SH-SY5Y (cell line): Measurements from ENCODE around the gene TRPV5.

Experiments used
- GATA2 ChIP-seq: IDR thresholded peaks from 2 replicates; pipeline ENCODE4 v1.6.1; 2011; ENCODE audit warnings: mild to moderate bottlenecking, low read depth, low read length
- GATA3 ChIP-seq: IDR thresholded peaks from 2 replicates; pipeline ENCODE4 v1.6.1; 2011; ENCODE audit warnings: low read depth, mild to moderate bottlenecking, low read length, moderate library complexity

Gene TRPV5

DNA sequence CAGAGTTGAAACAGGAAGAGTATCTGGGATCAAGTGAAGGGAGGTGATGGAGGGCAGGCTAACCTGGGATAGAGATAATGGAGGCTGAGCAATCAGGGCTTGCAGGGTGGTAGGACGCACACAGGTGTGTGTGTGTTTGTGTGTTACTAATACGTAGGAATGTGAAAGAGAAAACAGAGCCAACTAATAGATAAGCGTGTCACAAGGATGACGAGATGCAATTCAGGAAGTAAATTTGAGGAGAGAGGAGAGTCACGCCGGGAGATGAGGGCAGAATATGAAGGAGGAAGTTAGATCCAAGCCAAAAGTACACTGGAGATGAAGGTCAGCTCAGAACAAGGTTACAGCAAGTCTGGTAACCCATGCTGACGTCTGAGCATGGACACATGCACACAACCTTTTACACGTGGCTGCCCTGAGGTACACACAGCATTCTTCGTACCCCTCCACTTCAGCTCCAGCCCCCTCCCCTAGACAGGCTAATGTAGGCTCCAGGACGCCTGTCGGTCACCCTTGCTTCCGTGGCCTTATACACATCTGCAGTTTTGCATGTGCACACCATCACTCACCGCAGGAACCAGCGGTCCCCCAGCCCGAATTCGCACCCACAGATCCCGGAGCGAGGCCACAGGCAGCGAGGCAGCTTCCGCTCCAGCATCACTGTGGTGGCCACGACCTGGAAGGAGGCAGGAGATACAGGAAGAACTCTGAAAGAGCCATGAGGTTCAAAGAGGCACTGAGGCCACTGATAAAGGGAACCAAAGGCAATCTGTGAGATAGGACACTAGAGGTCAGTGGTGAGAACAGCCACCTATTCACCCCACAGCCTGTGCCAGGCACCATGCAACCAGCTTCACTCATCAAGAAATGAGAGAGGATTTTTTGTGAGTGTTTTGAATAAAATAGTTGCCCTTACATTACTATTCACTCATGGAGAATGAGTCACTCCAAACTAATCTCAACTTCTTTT is 24.3 kb downstream of the TRPV5 start:
- TF ChIP-seq GATA2 (no peak), GATA3 (no peak)

DNA sequence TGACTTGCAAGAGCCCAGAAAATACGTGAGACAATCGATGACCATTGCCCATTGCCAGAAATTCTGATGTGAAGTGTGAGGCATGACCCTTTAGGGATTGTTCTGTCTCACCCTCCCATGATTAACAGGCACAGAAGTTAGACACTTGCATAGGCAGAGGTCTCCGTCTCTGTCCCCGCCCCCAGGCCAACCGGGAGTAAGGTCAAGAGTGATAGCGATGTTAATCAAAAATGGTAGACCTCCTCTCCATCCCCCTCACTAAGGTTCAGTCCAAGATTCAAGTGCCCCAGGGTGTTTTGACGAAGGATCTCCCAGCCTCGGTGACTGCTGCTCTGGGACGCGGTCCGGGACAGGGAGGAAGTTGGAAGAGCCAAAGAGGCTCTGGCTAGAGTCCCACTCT is 25.3 kb downstream of the TRPV5 start:
- TF ChIP-seq GATA3 (no peak), GATA2 (no peak)

- TF ChIP-seq GATA2 (no peak), GATA3 (no peak)
These were observed 26.9 kb downstream of the TRPV5 start for GRCh38 chr7:142906643-142907042.

- no peak for TF ChIP-seq GATA2
- no peak for TF ChIP-seq GATA3
These were observed 27.8 kb downstream of the TRPV5 start for GRCh38 chr7:142905759-142906158.

DNA sequence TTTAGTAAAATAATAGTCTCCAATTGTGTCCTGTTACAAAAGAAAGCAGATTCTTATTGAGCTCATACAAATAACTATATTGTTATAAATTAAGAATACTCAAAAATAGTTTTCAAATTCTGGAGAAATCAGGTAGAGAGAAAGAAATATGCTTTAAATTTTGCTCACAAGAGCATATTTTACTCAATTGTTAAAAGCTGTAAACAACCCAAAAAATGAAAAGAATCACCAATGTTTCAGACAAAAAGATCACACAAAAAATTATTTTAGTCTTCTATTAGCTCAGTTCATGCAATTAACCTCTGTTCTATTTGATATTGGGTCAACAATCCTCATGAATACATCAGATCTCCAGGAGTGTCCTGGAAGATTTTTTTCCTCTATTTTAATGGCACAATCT is 29.4 kb downstream of the TRPV5 start:
- no peak for TF ChIP-seq GATA2
- TF ChIP-seq GATA3 = no peak

DNA sequence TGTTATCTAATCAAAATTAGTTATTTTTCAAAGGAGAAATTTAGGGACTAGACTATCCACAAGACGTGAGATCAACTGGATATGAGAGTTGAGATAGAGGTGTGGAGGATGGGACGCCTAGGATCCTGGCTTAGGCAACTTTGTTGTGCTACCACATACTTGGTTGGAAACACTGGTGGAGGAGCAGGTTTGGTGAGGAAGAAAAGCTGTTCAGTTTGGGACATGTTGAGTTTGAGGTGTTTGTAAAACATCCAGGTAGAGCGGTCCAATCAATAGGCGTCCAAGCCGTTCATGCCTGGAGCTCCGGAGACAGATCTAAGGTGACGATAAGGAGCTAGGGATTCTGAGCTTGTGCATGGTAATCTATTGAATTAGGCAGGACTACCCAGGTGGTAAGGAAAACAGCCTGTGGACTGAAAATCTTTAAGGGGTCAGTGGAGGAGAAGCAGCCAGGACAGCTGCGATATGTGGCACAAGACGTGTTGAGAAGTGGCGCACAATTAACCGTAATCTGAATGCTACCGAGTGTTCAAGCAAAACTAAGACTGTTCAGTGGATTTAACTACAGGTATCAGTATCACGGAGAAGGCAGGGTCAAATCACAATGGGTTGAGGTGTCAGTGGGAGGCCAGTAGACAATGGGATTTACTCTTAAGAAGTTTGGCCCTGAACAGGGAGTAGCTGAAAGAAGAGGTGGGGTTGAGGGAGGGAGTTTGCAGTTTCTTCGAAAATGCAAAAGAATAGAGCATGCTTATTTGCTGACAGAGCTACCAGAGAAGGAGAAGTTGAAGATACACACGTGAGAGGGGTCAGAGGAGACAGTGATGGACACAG is 31.9 kb downstream of the TRPV5 start:
- TF ChIP-seq GATA2 (no peak), GATA3 (no peak)

DNA sequence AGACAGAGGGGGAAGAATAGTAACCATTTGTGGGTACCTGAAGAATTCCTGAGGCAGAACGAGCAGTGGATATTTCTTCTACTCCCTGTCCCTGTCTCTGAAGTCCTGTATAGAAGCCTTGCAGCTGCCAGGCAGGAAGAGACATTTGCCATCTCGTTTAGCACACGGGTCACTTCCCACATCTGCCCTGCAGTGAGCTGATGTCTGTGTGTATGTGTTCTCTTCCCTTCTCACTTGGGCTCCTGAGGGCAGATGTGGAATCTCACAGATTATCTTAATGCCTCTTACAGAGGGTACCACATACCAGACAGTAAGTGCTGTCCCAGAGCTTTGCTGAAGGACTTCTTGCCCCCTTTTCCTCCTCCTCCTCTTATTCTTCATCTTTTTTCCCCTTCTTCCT is 33.9 kb downstream of the TRPV5 start:
- TF ChIP-seq GATA2 (no peak), GATA3 (no peak)

GRCh38 chr7:142898377-142899170 is 35.0 kb downstream of the TRPV5 start:
- no peak for TF ChIP-seq GATA3
- no peak for TF ChIP-seq GATA2

GRCh38 chr7:142897691-142898090 is 35.9 kb downstream of the TRPV5 start:
- TF ChIP-seq GATA2 (no peak), GATA3 (no peak)

- no peak for TF ChIP-seq GATA2
- no peak for TF ChIP-seq GATA3
These were observed 36.7 kb downstream of the TRPV5 start for GRCh38 chr7:142896741-142897379.

DNA sequence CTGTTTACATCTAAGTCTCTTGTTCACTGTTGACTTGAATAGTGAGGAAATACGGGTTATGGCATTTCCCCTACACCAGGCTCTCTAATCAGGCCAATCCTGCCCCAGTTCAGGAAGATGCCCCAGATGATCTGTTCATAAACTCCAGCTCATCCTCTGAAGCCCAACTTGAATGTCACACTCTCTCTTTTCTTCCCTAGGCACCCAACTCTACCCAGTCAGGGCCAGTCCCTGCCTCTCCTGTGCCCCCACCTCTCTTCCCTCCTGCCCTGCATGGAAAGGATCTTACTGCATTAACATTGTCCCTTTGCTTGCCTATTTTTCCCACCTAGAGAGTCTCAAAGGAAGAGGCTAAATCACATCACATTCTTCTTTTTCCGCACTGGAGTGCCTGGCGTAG is 37.4 kb downstream of the TRPV5 start:
- TF ChIP-seq GATA2 (no peak), GATA3 (no peak)

DNA sequence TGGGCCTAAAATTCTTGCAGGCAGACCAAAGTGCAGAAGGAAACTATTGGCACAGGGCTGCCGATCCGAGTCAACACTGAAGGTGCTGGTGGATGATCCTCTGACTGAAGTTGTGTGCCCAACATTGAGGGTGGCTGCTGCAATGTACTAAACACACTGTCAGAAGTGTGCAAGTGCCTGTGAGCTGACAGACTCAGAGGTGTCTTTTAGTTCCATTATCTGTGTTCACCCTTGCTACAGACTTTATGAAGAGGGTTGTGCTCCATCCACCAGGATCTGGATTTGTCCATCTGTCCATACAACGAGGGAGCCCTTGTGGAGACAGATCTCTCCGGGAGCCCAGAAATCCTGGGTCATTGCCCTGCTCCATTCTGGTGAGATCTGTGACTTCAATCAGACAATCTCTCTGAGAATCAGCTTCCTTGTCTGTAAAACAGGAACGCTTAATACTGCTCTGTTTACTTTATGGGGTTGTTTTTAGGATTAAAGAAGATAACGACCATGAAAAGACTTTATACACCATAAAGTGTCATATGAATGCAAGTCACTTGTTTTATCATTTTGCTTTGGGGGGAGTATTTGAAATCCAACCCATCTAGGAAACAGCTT is 38.5 kb downstream of the TRPV5 start:
- no peak for TF ChIP-seq GATA2
- TF ChIP-seq GATA3 = no peak
